CD4-positive, alpha-beta memory T cell (primary cell): ENCODE results near the gene BEND3. TPM values are rescaled to one million over a fixed set of nuclear protein-coding genes. Genes with fewer than 3 reads are reported as not detected.
"Not testable (repeated sequence)": the region's sequence is repeated elsewhere in the genome, so short reads cannot be mapped to it uniquely, and the experiment has no call there.

ENCODE experiments used
- CTCF ChIA-PET: fragments of 350-600 bp; sonication (Branson Sonifier 250); formaldehyde crosslinking; loops from one replicate; lab custom pipeline; 2021; ENCODE audit warnings: inconsistent platforms; ENCODE audit not compliant: partially characterized antibody; lab: Charles Lee
- POLR2A ChIA-PET: fragments of 350-600 bp; sonication (Branson Sonifier 250); formaldehyde crosslinking; loops from one replicate; lab custom pipeline; 2021; ENCODE audit not compliant: partially characterized antibody; lab: Charles Lee
- DNase-seq, 5 donors: peaks; one replicate each; pipeline versions ENCODE4 v3.0.0 to v3.0.0-alpha.2; 2020 to 2022; ENCODE audit warnings: mixed read lengths in 1 of 5
- H3K27ac ChIP-seq: one replicate; pipeline ENCODE4 v1.7.0; 2013; ENCODE audit warnings: low read depth, low read length
- H3K27me3 ChIP-seq: 2 replicates; pipeline ENCODE4 v1.7.0; 2013; ENCODE audit warnings: mild to moderate bottlenecking, low read length, moderate library complexity; ENCODE audit not compliant: insufficient read depth
- H3K36me3 ChIP-seq: 2 replicates; pipeline ENCODE4 v1.7.0; 2013; ENCODE audit warnings: mild to moderate bottlenecking, low read length, moderate library complexity; ENCODE audit not compliant: insufficient read depth
- H3K4me1 ChIP-seq: 2 replicates; pipeline ENCODE4 v1.7.0; 2013; ENCODE audit warnings: mild to moderate bottlenecking, low read length, moderate library complexity; ENCODE audit not compliant: insufficient read depth
- H3K4me3 ChIP-seq, 2 donors: one replicate each; pipeline ENCODE4 v1.7.0; 2013; ENCODE audit warnings: low read length in 2 of 2, mild to moderate bottlenecking in 1 of 2
- H3K9me3 ChIP-seq, 2 donors: one replicate each; pipeline ENCODE4 v1.7.0; 2013; ENCODE audit warnings: low read length in 2 of 2, control low read depth in 1 of 2; ENCODE audit not compliant: control insufficient read depth in 1 of 2
- H3K27ac Mint-ChIP-seq, 7 donors: one replicate each; pipeline ENCODE4 v1.8.0; 2020 to 2021; ENCODE audit warnings: mixed read lengths in 7 of 7, mild to moderate bottlenecking in 6 of 7, inconsistent platforms in 3 of 7, moderate library complexity in 3 of 7
- H3K27me3 Mint-ChIP-seq, 2 donors: one replicate each; pipeline ENCODE4 v1.8.0; 2020 to 2021; ENCODE audit warnings: mixed read lengths in 2 of 2
- H3K36me3 Mint-ChIP-seq, 2 donors: one replicate each; pipeline ENCODE4 v1.8.0; 2020 to 2021; ENCODE audit warnings: mixed read lengths in 2 of 2, inconsistent platforms in 1 of 2, mild to moderate bottlenecking in 1 of 2
- H3K4me1 Mint-ChIP-seq, 4 donors: one replicate each; pipeline ENCODE4 v1.8.0; 2020 to 2021; ENCODE audit warnings: mixed read lengths in 4 of 4, mild to moderate bottlenecking in 1 of 4
- H3K4me3 Mint-ChIP-seq, 8 donors: one replicate each; pipeline ENCODE4 v1.8.0; 2020 to 2021; ENCODE audit warnings: mixed read lengths in 8 of 8, mild to moderate bottlenecking in 7 of 8, moderate library complexity in 6 of 8, inconsistent platforms in 3 of 8
- H3K9me3 Mint-ChIP-seq, 8 donors: one replicate each; pipeline ENCODE4 v1.8.0; 2020 to 2021; ENCODE audit warnings: mixed read lengths in 8 of 8, mild to moderate bottlenecking in 5 of 8, inconsistent platforms in 3 of 8, moderate library complexity in 1 of 8
- intact Hi-C: fragments of 100-400 bp; cut with micrococcal nuclease; formaldehyde crosslinking; loops from one replicate; pipeline ENCODE4 v1.15.1; 2023
- polyA plus RNA-seq, 2 donors: library from polyadenylated mRNA; unstranded; fragments of 300-500 nt; fragmentation: Illumina TruSeq; gene quantifications; one replicate each; pipeline ENCODE4 v1.2.3, GENCODE V29; 2021
- total RNA-seq, 2 experiments: library from RNA; stranded (reverse); gene quantifications; one replicate each; pipeline ENCODE4 v1.2.3, GENCODE V29; 2021

BEND3 gene
- total and polyA plus RNA-seq, 4 experiments from 2014 or later, result 0.63 to 1.1 (median 0.94) TPM; not detected in 1

GRCh38 chr6:107020239-107020638 is 95.1 kb downstream of the BEND3 start:
- CTCF ChIA-PET, result no interaction called here
- Mint-ChIP-seq H3K9me3 (peaks cover 0 to 1% (median 0%) of the 10 kb centered on the region in 8 donors), H3K27ac (no peak overlapping the region), H3K4me3 (no peak overlapping the region), H3K27me3 (peaks cover 4 to 7% of the 10 kb centered on the region in 2 donors), H3K36me3 (no peaks in the 10 kb centered on the region), H3K4me1 (no peaks in the 10 kb centered on the region)
- no peak overlapping the region for H3K4me3 ChIP-seq
- H3K27ac ChIP-seq, result no peak overlapping the region
- POLR2A ChIA-PET, result no interaction called here
- no peaks in the 10 kb centered on the region for H3K27me3 ChIP-seq
- intact Hi-C loops, result no loop called here
- no peaks in the 10 kb centered on the region for H3K36me3 ChIP-seq
- no peak for DNase-seq
- H3K4me1 ChIP-seq, result no peaks in the 10 kb centered on the region
- H3K9me3 ChIP-seq, result no peaks in the 10 kb centered on the region

- H3K4me3 Mint-ChIP-seq, H3K27me3 Mint-ChIP-seq, H3K4me1 ChIP-seq, H3K4me1 Mint-ChIP-seq, POLR2A ChIA-PET, CTCF ChIA-PET, H3K9me3 ChIP-seq, intact Hi-C loops, H3K4me3 ChIP-seq, H3K36me3 Mint-ChIP-seq, DNase-seq, H3K36me3 ChIP-seq, H3K27ac Mint-ChIP-seq, H3K27me3 ChIP-seq, H3K27ac ChIP-seq, H3K9me3 Mint-ChIP-seq: not testable (repeated sequence)
Observed at GRCh38 chr6:107019628-107020027, 95.7 kb downstream of the BEND3 start.

- ChIA-PET POLR2A (no interaction called here), CTCF (no interaction called here)
- DNase-seq, result no peak
- Histone ChIP-seq H3K36me3 (no peaks in the 10 kb centered on the region), H3K27me3 (no peaks in the 10 kb centered on the region), H3K4me3 (no peak overlapping the region), H3K27ac (no peak overlapping the region), H3K9me3 (no peaks in the 10 kb centered on the region), H3K4me1 (no peaks in the 10 kb centered on the region)
- peaks cover 4 to 9% of the 10 kb centered on the region in 2 donors for H3K27me3 Mint-ChIP-seq
- intact Hi-C loops, result no loop called here
- H3K4me3 Mint-ChIP-seq, result no peak overlapping the region
- H3K27ac Mint-ChIP-seq, result no peak overlapping the region
- no peaks in the 10 kb centered on the region for H3K4me1 Mint-ChIP-seq
- no peaks in the 10 kb centered on the region for H3K36me3 Mint-ChIP-seq
- H3K9me3 Mint-ChIP-seq, result no peaks in the 10 kb centered on the region
Observed at GRCh38 chr6:107019047-107019446, 96.3 kb downstream of the BEND3 start.

Other genes starting within 250 kb of the BEND3 start
- gene CD24, start 140.8 kb downstream of the BEND3 start, total RNA-seq, result not detected
- gene CD24, start 140.8 kb downstream of the BEND3 start, polyA plus RNA-seq, result under 1 TPM in 1 of 2 donors, not detected in 1; 0.99 TPM
- 10 to 100 TPM; 21.6 to 23.7 TPM for gene MTRES1, start 87.3 kb downstream of the BEND3 start, total RNA-seq
- gene MTRES1, start 87.3 kb downstream of the BEND3 start, polyA plus RNA-seq, result 10 to 100 TPM; 12.1 to 19.4 TPM